Lower leg skin (tissue), 4 donors: ENCODE data around the gene ERC2. TPM values are rescaled to one million over a fixed set of nuclear protein-coding genes. Genes with fewer than 3 reads are reported as not detected.

Experiments used
- DNase-seq, 2 donors: peaks; one replicate each; pipeline ENCODE4 v3.0.0-alpha.2; 2019; ENCODE audit warnings: low spot score in 2 of 2
- H3K4me3 ChIP-seq: fragments of 200-600 bp; sonication (generic); 2 replicates; pipeline ENCODE4 v1.5.1; 2017; ENCODE audit warnings: mild to moderate bottlenecking, low read depth; ENCODE audit not compliant: poor library complexity, severe bottlenecking
- CTCF ChIP-seq, 3 donors: fragments of 450-650 bp; IDR thresholded peaks; one replicate each; pipeline ENCODE4 v1.5.1; 2016; ENCODE audit warnings: antibody characterized with exemption in 3 of 3, mild to moderate bottlenecking in 3 of 3, moderate library complexity in 2 of 3
- POLR2A ChIP-seq, 2 donors: fragments of 450-650 bp; IDR thresholded peaks; one replicate each; pipeline ENCODE4 v1.6.1; 2016 to 2017; ENCODE audit warnings: antibody characterized with exemption in 2 of 2, mild to moderate bottlenecking in 1 of 2, moderate library complexity in 1 of 2
- WGBS, 2 donors: methylation state at CpG; one replicate each; pipeline ENCODE4 v1.1.5; 2018; 5-methylcytosine and 5-hydroxymethylcytosine counted together
- intact Hi-C: fragments of 100-400 bp; cut with DNase I; formaldehyde crosslinking; loops from one replicate; pipeline ENCODE4 v1.15.0; 2023; ENCODE audit warnings: low total_unique reads
- total RNA-seq, 4 donors: library from RNA; depleted of rRNA; stranded (reverse); fragments of >200 nt; gene quantifications; one replicate each; pipeline ENCODE4 v1.1.0, GENCODE V29; 2016

ERC2 gene
- total RNA-seq, 4 donors from 2014 or later = 0.23 to 1.3 (median 0.42) TPM; not detected in 1

GRCh38 chr3:55604846-55605245, 863.4 kb downstream of the ERC2 start:
- WGBS, 2 donors = 58 to 72% methylated on average over 4 of the region's 4 CpGs
- no peak for DNase-seq
- H3K4me3 ChIP-seq = no peak overlapping the region
- intact Hi-C loops = no loop called here
- TF ChIP-seq POLR2A (IDR thresholded peaks at IDR 0.05) (no peak), CTCF (IDR thresholded peaks at IDR 0.05) (no peak)

- no peak overlapping the region for H3K4me3 ChIP-seq
- 46 to 58% methylated on average over 2 of the region's 2 CpGs for WGBS, 2 donors
- intact Hi-C loops = no loop called here
- no peak for DNase-seq
- TF ChIP-seq POLR2A (IDR thresholded peaks at IDR 0.05) = no peak
- TF ChIP-seq CTCF (IDR thresholded peaks at IDR 0.05) = no peak
Observed at GRCh38 chr3:55604402-55604801, 863.9 kb downstream of the ERC2 start.

- intact Hi-C loops = no loop called here
Observed at GRCh38 chr3:55601366-55602080, 866.7 kb downstream of the ERC2 start.

GRCh38 chr3:55598224-55598623, 870.0 kb downstream of the ERC2 start:
- DNase-seq = no peak
- 79 to 84% methylated on average over 2 of the region's 2 CpGs for WGBS, 2 donors
- H3K4me3 ChIP-seq = no peak overlapping the region
- TF ChIP-seq CTCF (IDR thresholded peaks at IDR 0.05) = no peak
- no peak for TF ChIP-seq POLR2A (IDR thresholded peaks at IDR 0.05)
- intact Hi-C loops = no loop called here

More at GRCh38 chr3:55601366-55602080, 866.7 kb downstream of the ERC2 start:
- no peak for DNase-seq
- no peak for TF ChIP-seq POLR2A (IDR thresholded peaks at IDR 0.05)
- H3K4me3 ChIP-seq = no peak overlapping the region
- WGBS, 2 donors = 72 to 80% methylated on average over 10 of the region's 10 CpGs

GRCh38 chr3:55597641-55598040, 870.6 kb downstream of the ERC2 start:
- intact Hi-C loops = no loop called here
- H3K4me3 ChIP-seq = no peak overlapping the region
- DNase-seq = no peak
- WGBS, 2 donors = 88 to 93% methylated on average over 4 of the region's 4 CpGs
- TF ChIP-seq POLR2A (IDR thresholded peaks at IDR 0.05) (no peak), CTCF (IDR thresholded peaks at IDR 0.05) (no peak)

- TF ChIP-seq CTCF (IDR thresholded peaks at IDR 0.05) = no peak
- TF ChIP-seq POLR2A (IDR thresholded peaks at IDR 0.05) = no peak
- DNase-seq = no peak
- 85 to 93% methylated on average over 2 of the region's 2 CpGs for WGBS, 2 donors
- H3K4me3 ChIP-seq = no peak overlapping the region
- intact Hi-C loops = no loop called here
Observed at GRCh38 chr3:55596212-55596611, 872.1 kb downstream of the ERC2 start.
